Endothelial cell of umbilical vein (primary cell): Measurements from ENCODE around the gene CGNL1. TPM values are rescaled to one million over a fixed set of nuclear protein-coding genes. Genes with fewer than 3 reads are reported as not detected.

Experiments used
- BruUV-seq: library from RNA; stranded (reverse); fragments of 400-500 nt; replicated peaks from 2 replicates; lab custom pipeline; 2021; lab: Mats Ljungman, UMichigan
- CTCF ChIA-PET: fragments of 300-600, 350-600 bp; sonication (Branson Sonifier 250); formaldehyde crosslinking; loops from one replicate; lab custom pipeline; 2021; ENCODE audit warnings: antibody characterized with exemption, inconsistent platforms; lab: Charles Lee
- POLR2A ChIA-PET: fragments of 300-600, 350-600 bp; sonication (Branson Sonifier 250); formaldehyde crosslinking; loops from one replicate; lab custom pipeline; 2021; ENCODE audit warnings: antibody characterized with exemption, inconsistent platforms; lab: Charles Lee
- DNase-seq: peaks from one replicate; pipeline ENCODE4 v3.0.0-alpha.2; 2011; ENCODE audit warnings: low read depth, low spot score
- FAIRE-seq: peaks from 2 replicates; lab custom pipeline; 2011; peaks lifted over from hg19 to GRCh38; lab: Jason Lieb, UNC
- H2AFZ ChIP-seq: 2 replicates; pipeline ENCODE4 v1.6.0; 2012; ENCODE audit warnings: low read depth, low read length, control low read depth, inconsistent platforms
- H3K27ac ChIP-seq: 2 replicates; pipeline ENCODE4 v1.5.1; 2011; ENCODE audit warnings: low read depth, mild to moderate bottlenecking, control low read depth, low read length, moderate library complexity; ENCODE audit not compliant: insufficient read depth
- H3K27me3 ChIP-seq, 2 experiments: 2 replicates each; pipeline versions ENCODE4 v1.6.0 to v1.6.1; 2011; ENCODE audit warnings: low read length in 2 of 2, mixed read lengths in 1 of 2; ENCODE audit not compliant: control insufficient read depth in 2 of 2, insufficient read depth in 2 of 2
- H3K36me3 ChIP-seq, 2 experiments: 2 replicates in 1 of 2; 3 replicates in 1 of 2; pipeline ENCODE4 v1.5.1; 2011; ENCODE audit warnings: low read length in 2 of 2, mild to moderate bottlenecking in 1 of 2, moderate library complexity in 1 of 2; ENCODE audit not compliant: control insufficient read depth in 2 of 2, insufficient read depth in 2 of 2; ENCODE audit errors: extremely low read depth in 1 of 2
- H3K4me1 ChIP-seq: 3 replicates; pipeline ENCODE4 v1.5.1; 2011; ENCODE audit warnings: mild to moderate bottlenecking, low read length; ENCODE audit not compliant: control insufficient read depth, insufficient read depth; ENCODE audit errors: extremely low read depth
- H3K4me2 ChIP-seq: 2 replicates; pipeline ENCODE4 v1.6.1; 2011; ENCODE audit warnings: low read length, control low read depth, mixed read lengths; ENCODE audit not compliant: insufficient read depth
- H3K4me3 ChIP-seq, 3 experiments: fragments of 200-600 bp in 1 of 3; sonication (generic), shearing (Covaris generic) in 1 of 3; replicated peaks in 1 of 3; 2 replicates each; pipeline ENCODE4 v1.5.1; 2011 to 2016; ENCODE audit warnings: control low read depth in 3 of 3, low read length in 3 of 3, mild to moderate bottlenecking in 2 of 3, inconsistent platforms in 1 of 3, low read depth in 1 of 3, moderate library complexity in 1 of 3; ENCODE audit not compliant: insufficient read depth in 1 of 3
- H3K79me2 ChIP-seq: 2 replicates; pipeline ENCODE4 v1.6.0; 2012; ENCODE audit warnings: low read length, inconsistent platforms; ENCODE audit not compliant: control insufficient read depth, insufficient read depth
- H3K9ac ChIP-seq: replicated peaks from 2 replicates; pipeline ENCODE3; 2011; ENCODE audit warnings: low read length, control low read depth; ENCODE audit not compliant: insufficient read depth; ENCODE audit errors: extremely low read depth
- H3K9me1 ChIP-seq: replicated peaks from 3 replicates; pipeline ENCODE4 v1.6.0; 2011; ENCODE audit warnings: mild to moderate bottlenecking, low read length; ENCODE audit not compliant: control insufficient read depth, insufficient read depth; ENCODE audit errors: extremely low read depth
- H3K9me3 ChIP-seq: replicated peaks from 2 replicates; pipeline ENCODE4 v1.5.1; 2012; ENCODE audit warnings: low read length, inconsistent platforms; ENCODE audit not compliant: control insufficient read depth, insufficient read depth
- H4K20me1 ChIP-seq: replicated peaks from 2 replicates; pipeline ENCODE3; 2011; ENCODE audit warnings: mild to moderate bottlenecking, low read length; ENCODE audit not compliant: control insufficient read depth, insufficient read depth; ENCODE audit errors: extremely low read depth
- CTCF ChIP-seq, 2 donors: IDR thresholded peaks; 1 replicate in 1 of 2; 2 replicates in 1 of 2; pipeline ENCODE4 v1.5.1; 2011; ENCODE audit warnings: low read length in 2 of 2, mild to moderate bottlenecking in 2 of 2, moderate library complexity in 2 of 2, control low read depth in 1 of 2, inconsistent platforms in 1 of 2, low read depth in 1 of 2; ENCODE audit not compliant: insufficient read depth in 1 of 2; ENCODE audit errors: extremely low read depth in 1 of 2
- EZH2 ChIP-seq: IDR thresholded peaks from 2 replicates; pipeline ENCODE4 v1.6.1; 2012; ENCODE audit warnings: borderline replicate concordance, low read depth, mild to moderate bottlenecking, moderate library complexity, low read length, inconsistent platforms; ENCODE audit not compliant: severe bottlenecking
- FOS ChIP-seq: IDR thresholded peaks from 2 replicates; pipeline ENCODE4 v1.6.1; 2011; ENCODE audit warnings: mild to moderate bottlenecking, low read length, moderate library complexity, borderline replicate concordance; ENCODE audit not compliant: insufficient read depth
- GATA2 ChIP-seq: IDR thresholded peaks from 2 replicates; pipeline ENCODE4 v1.7.0; 2011; ENCODE audit warnings: low read depth, mild to moderate bottlenecking, moderate library complexity, mixed read lengths, low read length; ENCODE audit not compliant: insufficient read length, insufficient read depth
- JUN ChIP-seq: IDR thresholded peaks from 2 replicates; pipeline ENCODE4 v1.6.1; 2011; ENCODE audit warnings: borderline replicate concordance, low read depth; ENCODE audit not compliant: insufficient read length, insufficient read depth
- MAX ChIP-seq: IDR thresholded peaks from 2 replicates; pipeline ENCODE4 v1.6.1; 2011; ENCODE audit not compliant: insufficient read depth, insufficient read length
- MYC ChIP-seq: IDR thresholded peaks from one replicate; pipeline ENCODE4 v1.6.1; 2011; ENCODE audit warnings: mild to moderate bottlenecking, low read depth, low read length
- POLR2A ChIP-seq: IDR thresholded peaks from 2 replicates; pipeline ENCODE4 v1.6.1; 2012; ENCODE audit warnings: low read depth, mild to moderate bottlenecking, control low read depth, low read length
- POLR2AphosphoS5 ChIP-seq: IDR thresholded peaks from 2 replicates; pipeline ENCODE4 v1.6.1; 2012; ENCODE audit warnings: low read depth, mild to moderate bottlenecking, control low read depth, low read length, moderate library complexity; ENCODE audit not compliant: insufficient read depth
- dilution Hi-C: fragments of 300-500 bp; cut with MboI; formaldehyde crosslinking; loops from one replicate; pipeline ENCODE4 v1.15.0; 2019; ENCODE audit warnings: low sequenced_read_pairs; ENCODE audit not compliant: extremely low pct_ligation_motif_present
- intact Hi-C: fragments of 100-400 bp; cut with micrococcal nuclease; formaldehyde crosslinking; loops from one replicate; pipeline ENCODE4 v1.10.0; 2022
- polyA plus RNA-seq, 4 experiments: library from polyadenylated mRNA; depleted of rRNA in 3 of 4; stranded (reverse) in 3 of 4; unstranded in 1 of 4; fragments of >200 nt; gene quantifications; 2 replicates each; pipeline versions ENCODE4 v1.2.1 to v1.2.3, GENCODE V29; 2011 to 2012; ENCODE audit warnings: missing spikeins in 1 of 4
- total RNA-seq: library from RNA; stranded (reverse); gene quantifications from 2 replicates; pipeline ENCODE4 v1.2.3, GENCODE V29; 2021

CGNL1 gene
- total and polyA plus RNA-seq, 2 donors (not counting 3 experiments of a cell fraction or from before 2014, with no cell fraction given) = 6.9 to 27.1 TPM

GRCh38 chr15:57549935-57550334, 173.6 kb downstream of the CGNL1 start:
- Histone ChIP-seq H3K79me2 (no peaks in the 10 kb centered on the region), H3K4me3 (no peak overlapping the region), H3K9me3 (no peaks in the 10 kb centered on the region), H3K27ac (no peak overlapping the region), H4K20me1 (no peaks in the 10 kb centered on the region), H3K4me1 (peaks cover 46% of the 10 kb centered on the region), H3K9me1 (no peaks in the 10 kb centered on the region), H3K27me3 (no peaks in the 10 kb centered on the region), H3K36me3 (peaks cover 0 to 14% of the 10 kb centered on the region in 2 experiments), H2AFZ (no peak overlapping the region), H3K9ac (no peak overlapping the region), H3K4me2 (no peak overlapping the region)
- no peak for FAIRE-seq
- dilution Hi-C loops (loop anchor here (25.0 kb wide), 1 partner anchor 213 kb away; no protein-coding TSS in a partner anchor), intact Hi-C loops (no loop called here)
- CTCF ChIA-PET = interaction anchor here (2.6 to 5.8 kb wide), 3 partner anchors 7 to 22 kb away, joined by 19 to 72 read pairs (median 28); no protein-coding TSS in a partner anchor
- no peak for DNase-seq
- BruUV-seq = TSS peak; percentile 20
- TF ChIP-seq POLR2AphosphoS5 (no peak), JUN (no peak), GATA2 (no peak), MYC (no peak), MAX (no peak), CTCF (IDR thresholded peaks at IDR 0.05; ENCODE audit: extremely low read depth in 1 of 2, insufficient read depth in 1 of 2, low read depth in 1 of 2, low read length in 2 of 2) (no peak), FOS (no peak), POLR2A (no peak), EZH2 (no peak)
- POLR2A ChIA-PET = interaction anchor here (0.6 kb wide), 1 partner anchor 157 kb away, joined by 3 read pairs; the partner anchor contains the start of gene POLR2M
